ENCODE results near the gene MOGAT2.

The MOGAT2 gene

GRCh38 chr11:75760243-75760642 lies 42.6 kb downstream of the MOGAT2 start:
- no peak for DNase-seq

- no peak for DNase-seq
Measured at GRCh38 chr11:75760710-75761493, 43.3 kb downstream of the MOGAT2 start.

- no peak for DNase-seq
Measured at GRCh38 chr11:75762158-75762557, 44.5 kb downstream of the MOGAT2 start.

GRCh38 chr11:75762885-75763284 lies 45.2 kb downstream of the MOGAT2 start:
- no peak for DNase-seq

- no peak for DNase-seq
Measured at GRCh38 chr11:75763846-75764245, 46.2 kb downstream of the MOGAT2 start.

GRCh38 chr11:75765116-75765515 lies 47.5 kb downstream of the MOGAT2 start:
- DNase-seq, result no peak

GRCh38 chr11:75766443-75767227 lies 49.0 kb downstream of the MOGAT2 start:
- DNase-seq, result no peak

- DNase-seq, result no peak
Measured at GRCh38 chr11:75767228-75767572, 49.6 kb downstream of the MOGAT2 start.

GRCh38 chr11:75767793-75768111 lies 50.1 kb downstream of the MOGAT2 start:
- DNase-seq, result no peak

GRCh38 chr11:75768112-75768908 lies 50.7 kb downstream of the MOGAT2 start, which contains the start of gene DGAT2:
TSS of gene DGAT2 (plus strand) at chr11:75768778. CDS start at chr11:75768992, 214 bp downstream.
- DNase-seq, result peak; percentile 77

GRCh38 chr11:75768909-75769771 lies 51.5 kb downstream of the MOGAT2 start:
- no peak for DNase-seq

- no peak for DNase-seq
Measured at GRCh38 chr11:75770102-75770501, 52.5 kb downstream of the MOGAT2 start.

- DNase-seq, result no peak
Measured at GRCh38 chr11:75771646-75772410, 54.2 kb downstream of the MOGAT2 start.

GRCh38 chr11:75773595-75774353 lies 56.1 kb downstream of the MOGAT2 start:
- no peak for DNase-seq

GRCh38 chr11:75775056-75775455 lies 57.4 kb downstream of the MOGAT2 start:
- DNase-seq, result no peak

- DNase-seq, result no peak
Measured at GRCh38 chr11:75776546-75776945, 58.9 kb downstream of the MOGAT2 start.

GRCh38 chr11:75777461-75778110 lies 59.9 kb downstream of the MOGAT2 start:
- no peak for DNase-seq

GRCh38 chr11:75778962-75779361 lies 61.3 kb downstream of the MOGAT2 start:
- DNase-seq, result no peak

GRCh38 chr11:75779960-75780359 lies 62.3 kb downstream of the MOGAT2 start:
- no peak for DNase-seq

- no peak for DNase-seq
Measured at GRCh38 chr11:75780888-75781287, 63.2 kb downstream of the MOGAT2 start.

Measured in right forelimb (tissue), 1 donor.